HepG2 (cell line): ENCODE measurements around the gene NAPB. TPM values are rescaled to one million over a fixed set of nuclear protein-coding genes. Genes with fewer than 3 reads are reported as not detected.

Experiments used
- FOXA1 ChIP-seq, 2 experiments: fragments of 450-650 bp in 1 of 2; sonication (generic) in 1 of 2; formaldehyde crosslinking in 1 of 2; IDR thresholded peaks; 2 replicates each; pipeline versions ENCODE4 v1.4.0 to v1.6.1; 2016 to 2020; ENCODE audit warnings: missing genetic modification reagents in 1 of 2
- MAFF ChIP-seq: IDR thresholded peaks from 2 replicates; pipeline ENCODE4 v1.6.1; 2011; ENCODE audit warnings: low read depth, low read length, improper control_type of control experiment
- RXRB ChIP-seq: IDR thresholded peaks from 2 replicates; pipeline ENCODE4 v1.6.1; 2016; ENCODE audit warnings: borderline replicate concordance, missing genetic modification reagents, missing compliant biosample characterization
- ZNF33A ChIP-seq: sonication (generic); formaldehyde crosslinking; IDR thresholded peaks from 2 replicates; pipeline ENCODE4 v1.5.1; 2020; ENCODE audit warnings: missing genetic modification reagents, mild to moderate bottlenecking, moderate library complexity, borderline replicate concordance
- ZNF619 ChIP-seq: sonication (generic); formaldehyde crosslinking; IDR thresholded peaks from 2 replicates; pipeline ENCODE4 v1.4.0; 2020; ENCODE audit warnings: mild to moderate bottlenecking, missing genetic modification reagents
- ZNF720 ChIP-seq: sonication (generic); formaldehyde crosslinking; IDR thresholded peaks from 2 replicates; pipeline ENCODE4 v1.4.0; 2020; ENCODE audit warnings: missing genetic modification reagents
- ZSCAN12 ChIP-seq: sonication (generic); formaldehyde crosslinking; IDR thresholded peaks from 2 replicates; pipeline ENCODE4 v1.9.0; 2021; ENCODE audit warnings: mild to moderate bottlenecking, missing genetic modification reagents
- polyA plus RNA-seq, 8 experiments: library from polyadenylated mRNA; depleted of rRNA in 3 of 8; stranded (reverse) in 7 of 8; unstranded in 1 of 8; fragments of >200 nt; fragmentation: Illumina TruSeq in 4 of 8; extraction: Trizol in 4 of 8; gene quantifications; 2 replicates each; pipeline versions ENCODE4 v1.2.1 to v1.2.3, GENCODE V29; 2011 to 2016; ENCODE audit warnings: low read depth in 4 of 8, missing spikeins in 1 of 8, mixed read lengths in 1 of 8; ENCODE audit not compliant: insufficient read depth in 1 of 8
- total RNA-seq, 5 experiments: library from RNA; depleted of rRNA; stranded (reverse); fragments of >200 nt; fragmentation: Illumina TruSeq; extraction: Trizol; gene quantifications; 2 replicates each; pipeline ENCODE4 v1.2.3, GENCODE V29; 2016; ENCODE audit warnings: low read depth in 1 of 5
- TF ChIP-seq, protein P1 (sequence below): fragments of 450-650 bp; IDR thresholded peaks from 2 replicates; pipeline ENCODE4 v1.6.1; 2017
- TF ChIP-seq, protein P2 (sequence below): sonication (generic); formaldehyde crosslinking; IDR thresholded peaks from 2 replicates; pipeline ENCODE4 v1.8.0; 2022; ENCODE audit warnings: missing genetic modification reagents, mild to moderate bottlenecking, borderline replicate concordance
- TF ChIP-seq, protein P3 (sequence below): sonication (generic); formaldehyde crosslinking; IDR thresholded peaks from 2 replicates; pipeline ENCODE4 v1.9.0; 2021; ENCODE audit warnings: missing genetic modification reagents, mild to moderate bottlenecking, borderline replicate concordance
- TF ChIP-seq, protein P4 (sequence below): sonication (generic); formaldehyde crosslinking; IDR thresholded peaks from 2 replicates; pipeline ENCODE4 v1.9.0; 2021; ENCODE audit warnings: missing genetic modification reagents, borderline replicate concordance
- TF ChIP-seq, protein P5 (sequence below): IDR thresholded peaks from 2 replicates; pipeline ENCODE4 v1.4.0; 2020; ENCODE audit warnings: mild to moderate bottlenecking, missing genetic modification reagents

NAPB gene
- total and polyA plus RNA-seq, 2 of the 13 experiments (the other 11 are each of a cell fraction or from before 2014, with no cell fraction given), result 15.2 to 16.1 TPM

DNA sequence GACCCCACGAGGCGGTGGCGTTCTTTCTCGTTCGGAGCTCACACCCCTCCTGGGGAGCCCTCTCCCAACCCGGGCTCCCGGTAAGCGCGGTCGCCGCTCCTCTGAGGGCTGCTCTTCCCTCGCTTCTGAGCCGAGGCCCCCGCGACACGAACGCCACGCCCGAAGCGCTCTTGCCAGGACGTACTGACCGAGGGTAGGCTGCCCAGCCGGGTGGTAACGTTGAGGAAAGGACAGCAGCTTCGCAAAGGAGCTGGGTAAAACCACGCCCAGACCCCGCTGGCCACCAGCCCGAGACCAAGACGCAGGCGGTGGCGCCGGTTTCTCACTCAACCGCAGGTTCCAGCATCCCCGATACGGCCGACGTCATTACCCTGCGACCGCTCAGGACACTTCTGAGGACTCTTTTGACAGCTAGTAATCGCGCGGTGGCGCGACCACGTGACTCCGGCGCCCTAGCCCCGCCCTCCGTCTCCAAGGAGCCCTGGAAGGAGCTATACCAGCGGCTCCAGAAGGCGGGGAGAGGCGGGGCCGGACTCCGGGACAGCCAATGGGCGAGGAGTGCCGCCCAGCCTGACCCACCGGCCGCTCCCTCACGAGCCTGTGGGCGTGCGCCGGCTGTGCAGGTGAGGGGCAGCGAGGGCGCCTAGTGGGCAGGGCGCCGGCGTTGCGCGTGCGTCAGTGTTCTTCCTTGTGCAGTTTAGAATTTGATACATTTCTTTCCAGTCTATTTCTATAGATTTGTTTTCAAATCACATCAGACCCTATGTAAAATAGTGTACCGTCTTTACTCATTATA, 63.3 kb downstream of the NAPB start (continued):
- TF ChIP-seq, protein P1, sequence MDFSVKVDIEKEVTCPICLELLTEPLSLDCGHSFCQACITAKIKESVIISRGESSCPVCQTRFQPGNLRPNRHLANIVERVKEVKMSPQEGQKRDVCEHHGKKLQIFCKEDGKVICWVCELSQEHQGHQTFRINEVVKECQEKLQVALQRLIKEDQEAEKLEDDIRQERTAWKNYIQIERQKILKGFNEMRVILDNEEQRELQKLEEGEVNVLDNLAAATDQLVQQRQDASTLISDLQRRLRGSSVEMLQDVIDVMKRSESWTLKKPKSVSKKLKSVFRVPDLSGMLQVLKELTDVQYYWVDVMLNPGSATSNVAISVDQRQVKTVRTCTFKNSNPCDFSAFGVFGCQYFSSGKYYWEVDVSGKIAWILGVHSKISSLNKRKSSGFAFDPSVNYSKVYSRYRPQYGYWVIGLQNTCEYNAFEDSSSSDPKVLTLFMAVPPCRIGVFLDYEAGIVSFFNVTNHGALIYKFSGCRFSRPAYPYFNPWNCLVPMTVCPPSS, result no peak
- TF ChIP-seq ZSCAN12 (CRISPR knock-in tag), result no peak
- peak; percentile 87 for TF ChIP-seq ZNF619 (CRISPR knock-in tag)
- TF ChIP-seq, protein P2, sequence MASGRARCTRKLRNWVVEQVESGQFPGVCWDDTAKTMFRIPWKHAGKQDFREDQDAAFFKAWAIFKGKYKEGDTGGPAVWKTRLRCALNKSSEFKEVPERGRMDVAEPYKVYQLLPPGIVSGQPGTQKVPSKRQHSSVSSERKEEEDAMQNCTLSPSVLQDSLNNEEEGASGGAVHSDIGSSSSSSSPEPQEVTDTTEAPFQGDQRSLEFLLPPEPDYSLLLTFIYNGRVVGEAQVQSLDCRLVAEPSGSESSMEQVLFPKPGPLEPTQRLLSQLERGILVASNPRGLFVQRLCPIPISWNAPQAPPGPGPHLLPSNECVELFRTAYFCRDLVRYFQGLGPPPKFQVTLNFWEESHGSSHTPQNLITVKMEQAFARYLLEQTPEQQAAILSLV (CRISPR knock-in tag), result peak; percentile 67; the same call in 1 of the 2 replicates
- TF ChIP-seq FOXA1 (IDR thresholded peaks at IDR 0.05), result no peak
- no peak for TF ChIP-seq FOXA1 (CRISPR knock-in tag; IDR thresholded peaks at IDR 0.05)
- TF ChIP-seq ZNF33A (CRISPR knock-in tag), result no peak
- TF ChIP-seq, protein P3, sequence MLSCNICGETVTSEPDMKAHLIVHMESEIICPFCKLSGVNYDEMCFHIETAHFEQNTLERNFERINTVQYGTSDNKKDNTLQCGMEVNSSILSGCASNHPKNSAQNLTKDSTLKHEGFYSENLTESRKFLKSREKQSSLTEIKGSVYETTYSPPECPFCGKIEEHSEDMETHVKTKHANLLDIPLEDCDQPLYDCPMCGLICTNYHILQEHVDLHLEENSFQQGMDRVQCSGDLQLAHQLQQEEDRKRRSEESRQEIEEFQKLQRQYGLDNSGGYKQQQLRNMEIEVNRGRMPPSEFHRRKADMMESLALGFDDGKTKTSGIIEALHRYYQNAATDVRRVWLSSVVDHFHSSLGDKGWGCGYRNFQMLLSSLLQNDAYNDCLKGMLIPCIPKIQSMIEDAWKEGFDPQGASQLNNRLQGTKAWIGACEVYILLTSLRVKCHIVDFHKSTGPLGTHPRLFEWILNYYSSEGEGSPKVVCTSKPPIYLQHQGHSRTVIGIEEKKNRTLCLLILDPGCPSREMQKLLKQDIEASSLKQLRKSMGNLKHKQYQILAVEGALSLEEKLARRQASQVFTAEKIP (CRISPR knock-in tag), result no peak
- TF ChIP-seq, protein P4, sequence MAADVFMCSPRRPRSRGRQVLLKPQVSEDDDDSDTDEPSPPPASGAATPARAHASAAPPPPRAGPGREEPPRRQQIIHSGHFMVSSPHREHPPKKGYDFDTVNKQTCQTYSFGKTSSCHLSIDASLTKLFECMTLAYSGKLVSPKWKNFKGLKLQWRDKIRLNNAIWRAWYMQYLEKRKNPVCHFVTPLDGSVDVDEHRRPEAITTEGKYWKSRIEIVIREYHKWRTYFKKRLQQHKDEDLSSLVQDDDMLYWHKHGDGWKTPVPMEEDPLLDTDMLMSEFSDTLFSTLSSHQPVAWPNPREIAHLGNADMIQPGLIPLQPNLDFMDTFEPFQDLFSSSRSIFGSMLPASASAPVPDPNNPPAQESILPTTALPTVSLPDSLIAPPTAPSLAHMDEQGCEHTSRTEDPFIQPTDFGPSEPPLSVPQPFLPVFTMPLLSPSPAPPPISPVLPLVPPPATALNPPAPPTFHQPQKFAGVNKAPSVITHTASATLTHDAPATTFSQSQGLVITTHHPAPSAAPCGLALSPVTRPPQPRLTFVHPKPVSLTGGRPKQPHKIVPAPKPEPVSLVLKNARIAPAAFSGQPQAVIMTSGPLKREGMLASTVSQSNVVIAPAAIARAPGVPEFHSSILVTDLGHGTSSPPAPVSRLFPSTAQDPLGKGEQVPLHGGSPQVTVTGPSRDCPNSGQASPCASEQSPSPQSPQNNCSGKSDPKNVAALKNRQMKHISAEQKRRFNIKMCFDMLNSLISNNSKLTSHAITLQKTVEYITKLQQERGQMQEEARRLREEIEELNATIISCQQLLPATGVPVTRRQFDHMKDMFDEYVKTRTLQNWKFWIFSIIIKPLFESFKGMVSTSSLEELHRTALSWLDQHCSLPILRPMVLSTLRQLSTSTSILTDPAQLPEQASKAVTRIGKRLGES, result peak; percentile 61; the same call in 1 of the 2 replicates
- no peak; the same call in 1 of the 2 replicates for TF ChIP-seq MAFF
- TF ChIP-seq ZNF720 (CRISPR knock-in tag), result no peak
- TF ChIP-seq, protein P5, sequence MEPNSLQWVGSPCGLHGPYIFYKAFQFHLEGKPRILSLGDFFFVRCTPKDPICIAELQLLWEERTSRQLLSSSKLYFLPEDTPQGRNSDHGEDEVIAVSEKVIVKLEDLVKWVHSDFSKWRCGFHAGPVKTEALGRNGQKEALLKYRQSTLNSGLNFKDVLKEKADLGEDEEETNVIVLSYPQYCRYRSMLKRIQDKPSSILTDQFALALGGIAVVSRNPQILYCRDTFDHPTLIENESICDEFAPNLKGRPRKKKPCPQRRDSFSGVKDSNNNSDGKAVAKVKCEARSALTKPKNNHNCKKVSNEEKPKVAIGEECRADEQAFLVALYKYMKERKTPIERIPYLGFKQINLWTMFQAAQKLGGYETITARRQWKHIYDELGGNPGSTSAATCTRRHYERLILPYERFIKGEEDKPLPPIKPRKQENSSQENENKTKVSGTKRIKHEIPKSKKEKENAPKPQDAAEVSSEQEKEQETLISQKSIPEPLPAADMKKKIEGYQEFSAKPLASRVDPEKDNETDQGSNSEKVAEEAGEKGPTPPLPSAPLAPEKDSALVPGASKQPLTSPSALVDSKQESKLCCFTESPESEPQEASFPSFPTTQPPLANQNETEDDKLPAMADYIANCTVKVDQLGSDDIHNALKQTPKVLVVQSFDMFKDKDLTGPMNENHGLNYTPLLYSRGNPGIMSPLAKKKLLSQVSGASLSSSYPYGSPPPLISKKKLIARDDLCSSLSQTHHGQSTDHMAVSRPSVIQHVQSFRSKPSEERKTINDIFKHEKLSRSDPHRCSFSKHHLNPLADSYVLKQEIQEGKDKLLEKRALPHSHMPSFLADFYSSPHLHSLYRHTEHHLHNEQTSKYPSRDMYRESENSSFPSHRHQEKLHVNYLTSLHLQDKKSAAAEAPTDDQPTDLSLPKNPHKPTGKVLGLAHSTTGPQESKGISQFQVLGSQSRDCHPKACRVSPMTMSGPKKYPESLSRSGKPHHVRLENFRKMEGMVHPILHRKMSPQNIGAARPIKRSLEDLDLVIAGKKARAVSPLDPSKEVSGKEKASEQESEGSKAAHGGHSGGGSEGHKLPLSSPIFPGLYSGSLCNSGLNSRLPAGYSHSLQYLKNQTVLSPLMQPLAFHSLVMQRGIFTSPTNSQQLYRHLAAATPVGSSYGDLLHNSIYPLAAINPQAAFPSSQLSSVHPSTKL (CRISPR knock-in tag), result peak; percentile 84
- peak; percentile 72; the same call in 1 of the 2 replicates for TF ChIP-seq RXRB (CRISPR knock-in tag)
